Neuronal stem cell (in vitro differentiated cells): ENCODE measurements around the gene TRNP1.

Experiments used
- DNase-seq: peaks from one replicate; pipeline ENCODE4 v3.0.0-alpha.2; 2013; ENCODE audit warnings: low spot score
- H2AFZ ChIP-seq: one replicate; pipeline ENCODE4 v1.6.1; 2013; ENCODE audit warnings: mild to moderate bottlenecking, low read length, inconsistent platforms
- H2AK5ac ChIP-seq: 2 replicates; pipeline ENCODE4 v1.6.1; 2013; ENCODE audit warnings: low read depth, mild to moderate bottlenecking, inconsistent platforms, low read length, moderate library complexity, mixed read lengths
- H2BK120ac ChIP-seq: 2 replicates; pipeline ENCODE4 v1.6.1; 2013; ENCODE audit warnings: low read depth, mild to moderate bottlenecking, inconsistent platforms, low read length, moderate library complexity, mixed read lengths
- H2BK12ac ChIP-seq: one replicate; pipeline ENCODE4 v1.6.1; 2013; ENCODE audit warnings: low read length, inconsistent platforms
- H2BK15ac ChIP-seq: 2 replicates; pipeline ENCODE4 v1.6.1; 2013; ENCODE audit warnings: mild to moderate bottlenecking, low read length, inconsistent platforms, mixed read lengths
- H2BK5ac ChIP-seq: one replicate; pipeline ENCODE4 v1.6.1; 2013; ENCODE audit warnings: inconsistent platforms, mild to moderate bottlenecking, low read length, moderate library complexity
- H3K14ac ChIP-seq: one replicate; pipeline ENCODE4 v1.6.1; 2013; ENCODE audit warnings: low read length, inconsistent platforms
- H3K18ac ChIP-seq: 2 replicates; pipeline ENCODE4 v1.6.1; 2013; ENCODE audit warnings: low read length, inconsistent platforms
- H3K23ac ChIP-seq: 2 replicates; pipeline ENCODE4 v1.6.1; 2013; ENCODE audit warnings: low read depth, mild to moderate bottlenecking, mixed read lengths, low read length, inconsistent platforms; ENCODE audit not compliant: poor library complexity
- H3K27ac ChIP-seq: replicated peaks from 3 replicates; pipeline ENCODE4 v1.5.1; 2013; ENCODE audit warnings: low read length, inconsistent platforms
- H3K27me3 ChIP-seq, 3 experiments: 2 replicates each; pipeline ENCODE4 v1.6.1; 2013; ENCODE audit warnings: low read length in 3 of 3, mild to moderate bottlenecking in 2 of 3, inconsistent platforms in 1 of 3, low read depth in 1 of 3, mixed read lengths in 1 of 3, moderate library complexity in 1 of 3; ENCODE audit not compliant: control insufficient read depth in 3 of 3, insufficient read depth in 3 of 3
- H3K36me3 ChIP-seq, 2 donors: replicated peaks in 1 of 2; 2 replicates each; pipeline ENCODE4 v1.6.1; 2013; ENCODE audit warnings: low read length in 2 of 2; ENCODE audit not compliant: control insufficient read depth in 2 of 2, insufficient read depth in 2 of 2
- H3K4ac ChIP-seq: 2 replicates; pipeline ENCODE4 v1.6.1; 2013; ENCODE audit warnings: inconsistent platforms, mild to moderate bottlenecking, low read length, moderate library complexity
- H3K4me1 ChIP-seq, 2 donors: 1 replicate in 1 of 2; 2 replicates in 1 of 2; pipeline ENCODE4 v1.6.1; 2013; ENCODE audit warnings: low read length in 2 of 2, low read depth in 1 of 2; ENCODE audit not compliant: control insufficient read depth in 2 of 2, insufficient read depth in 1 of 2
- H3K4me2 ChIP-seq: one replicate; pipeline ENCODE4 v1.6.1; 2013; ENCODE audit warnings: mild to moderate bottlenecking, low read length, inconsistent platforms; ENCODE audit not compliant: insufficient read depth, poor library complexity, severe bottlenecking
- H3K4me3 ChIP-seq, 2 donors: 2 replicates each; pipeline ENCODE4 v1.5.1; 2013; ENCODE audit warnings: low read length in 2 of 2, mild to moderate bottlenecking in 2 of 2, inconsistent platforms in 1 of 2, moderate library complexity in 1 of 2
- H3K79me1 ChIP-seq: one replicate; pipeline ENCODE4 v1.6.1; 2013; ENCODE audit warnings: low read depth, mild to moderate bottlenecking, inconsistent platforms, low read length, moderate library complexity
- H3K9ac ChIP-seq: one replicate; pipeline ENCODE4 v1.6.1; 2013; ENCODE audit warnings: mild to moderate bottlenecking, low read depth, low read length, inconsistent platforms; ENCODE audit not compliant: poor library complexity
- H3K9me3 ChIP-seq, 2 donors: replicated peaks in 1 of 2; 2 replicates each; pipeline versions ENCODE3 to v1.6.1; 2013; ENCODE audit warnings: low read length in 2 of 2, mild to moderate bottlenecking in 2 of 2, inconsistent platforms in 1 of 2, low read depth in 1 of 2, mixed read lengths in 1 of 2, moderate library complexity in 1 of 2; ENCODE audit not compliant: control insufficient read depth in 2 of 2, insufficient read depth in 1 of 2
- H4K8ac ChIP-seq: one replicate; pipeline ENCODE4 v1.6.1; 2013; ENCODE audit warnings: low read depth, mild to moderate bottlenecking, inconsistent platforms, low read length, moderate library complexity
- H4K91ac ChIP-seq: one replicate; pipeline ENCODE4 v1.6.1; 2013; ENCODE audit warnings: low read length, low read depth, mild to moderate bottlenecking, inconsistent platforms; ENCODE audit not compliant: poor library complexity
- WGBS, 2 donors: extraction: QIAGEN DNeasy Blood & Tissue Kit; methylation state at CpG; one replicate each; pipeline ENCODE4 v1.1.7; 2013; ENCODE audit warnings: missing lambda C conversion rate in 2 of 2, mixed read lengths in 1 of 2; ENCODE audit not compliant: insufficient read length in 2 of 2, insufficient replicate concordance in 1 of 2; ENCODE audit errors: extremely low coverage in 2 of 2; 5-methylcytosine and 5-hydroxymethylcytosine counted together

The TRNP1 gene

DNA sequence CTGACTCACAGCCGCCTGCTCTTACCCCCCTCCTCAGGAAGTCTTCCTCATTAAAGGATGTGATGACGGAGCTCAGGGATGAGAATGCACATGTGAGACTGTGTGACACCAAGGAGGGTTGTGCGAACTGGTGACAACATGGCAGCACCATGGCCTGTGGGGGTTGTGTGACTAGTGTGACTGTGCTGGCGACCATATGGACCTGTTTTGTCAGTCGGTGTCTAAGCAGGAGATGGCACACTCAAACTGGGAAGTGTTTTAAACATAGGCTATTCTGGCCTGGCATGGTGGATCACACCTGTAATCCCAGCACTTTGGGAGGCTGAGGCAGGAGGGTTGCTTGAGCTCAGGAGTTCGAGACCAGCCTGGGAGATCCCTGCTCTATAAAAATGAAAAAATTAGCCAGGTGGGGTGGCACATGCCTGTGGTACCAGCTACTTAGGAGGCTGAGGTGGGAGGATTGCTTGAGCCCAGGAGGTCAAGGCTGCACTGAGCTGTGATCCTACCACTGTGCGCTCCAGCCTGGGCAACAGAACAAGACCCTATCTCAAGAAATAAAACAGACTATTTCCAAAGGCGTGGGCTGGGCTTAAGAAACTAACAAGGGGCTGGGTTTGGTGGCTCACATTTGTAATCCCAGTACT lies 7.4 kb downstream of the TRNP1 start:
- WGBS, 2 donors, result no CpG with 5 or more reads among the region's 8 CpGs
- H3K4me3 ChIP-seq, result no peak overlapping the region
- H3K4me1 ChIP-seq, result peaks cover 42 to 61% of the 10 kb centered on the region in 2 donors
- H3K4ac ChIP-seq, result no peak overlapping the region
- H3K4me2 ChIP-seq, result no peak overlapping the region
- peaks cover 3 to 28% of the 10 kb centered on the region in 2 donors for H3K36me3 ChIP-seq
- no peak overlapping the region for H2BK120ac ChIP-seq
- no peaks in the 10 kb centered on the region for H3K9me3 ChIP-seq
- DNase-seq, result no peak
- H3K18ac ChIP-seq, result peak overlapping the region; percentile 68
- H2BK15ac ChIP-seq, result no peak overlapping the region
- no peak overlapping the region for H3K9ac ChIP-seq
- no peak overlapping the region for H3K27ac ChIP-seq
- H3K23ac ChIP-seq, result peak overlapping the region; percentile 27
- no peak overlapping the region for H4K8ac ChIP-seq
- H2AFZ ChIP-seq, result no peak overlapping the region
- peaks cover 0 to 10% (median 0%) of the 10 kb centered on the region in 3 experiments for H3K27me3 ChIP-seq
- H2BK12ac ChIP-seq, result no peak overlapping the region
- no peak overlapping the region for H2BK5ac ChIP-seq
- no peaks in the 10 kb centered on the region for H3K79me1 ChIP-seq
- no peak overlapping the region for H4K91ac ChIP-seq
- H2AK5ac ChIP-seq, result peak overlapping the region; percentile 83
- no peak overlapping the region for H3K14ac ChIP-seq

DNA sequence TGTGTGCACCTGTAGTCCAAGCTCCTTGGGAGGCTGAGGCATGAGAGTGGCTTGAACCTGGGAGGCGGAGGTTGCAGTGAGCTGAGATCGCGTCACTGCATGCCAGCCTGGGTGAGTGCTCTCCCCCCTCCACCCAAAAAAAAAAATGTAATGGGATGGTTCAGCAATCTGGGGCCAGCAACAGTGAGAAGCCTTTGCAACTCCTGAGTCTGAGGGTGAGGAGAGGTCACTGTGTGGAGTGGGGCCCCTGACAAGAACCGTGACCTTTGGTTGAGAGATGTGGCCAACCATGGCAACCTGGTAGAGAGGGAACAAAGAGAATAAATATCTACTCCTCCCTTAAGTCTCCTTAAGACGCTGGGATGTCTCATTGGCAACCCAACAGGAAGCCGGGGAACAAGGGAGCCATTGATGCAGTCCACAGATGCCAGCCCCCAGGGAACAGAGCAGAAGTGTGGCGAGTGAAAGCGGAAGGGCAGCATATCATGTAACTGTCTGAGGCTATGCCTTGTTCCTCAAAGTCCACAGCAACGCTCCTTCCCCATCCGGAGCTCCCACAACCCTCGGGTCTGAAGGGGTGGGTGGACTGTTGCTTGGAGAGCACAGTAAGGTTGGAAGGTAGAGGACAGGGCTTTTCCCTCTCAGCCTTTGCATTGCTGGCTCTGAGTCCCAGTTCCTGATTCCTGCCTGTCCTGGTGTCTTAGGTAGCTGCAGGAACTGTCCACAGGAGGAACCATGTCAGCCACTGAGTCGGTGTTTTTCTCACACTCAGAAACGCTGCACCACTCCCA lies 8.3 kb downstream of the TRNP1 start:
- no peaks in the 10 kb centered on the region for H3K79me1 ChIP-seq
- no peak overlapping the region for H2BK5ac ChIP-seq
- H3K4me2 ChIP-seq, result no peak overlapping the region
- no peak overlapping the region for H3K4me3 ChIP-seq
- H4K91ac ChIP-seq, result no peak overlapping the region
- H2BK120ac ChIP-seq, result no peak overlapping the region
- no peak for DNase-seq
- peak overlapping the region; percentile 24 for H3K27ac ChIP-seq
- H3K27me3 ChIP-seq, result peaks cover 0 to 1% (median 0%) of the 10 kb centered on the region in 3 experiments
- peak overlapping the region; percentile 24 for H2BK12ac ChIP-seq
- peaks cover 42 to 61% of the 10 kb centered on the region in 2 donors for H3K4me1 ChIP-seq
- peak overlapping the region; percentile 11 for H3K23ac ChIP-seq
- no peaks in the 10 kb centered on the region for H3K9me3 ChIP-seq
- H2AFZ ChIP-seq, result peak overlapping the region; percentile 6
- no peak overlapping the region for H4K8ac ChIP-seq
- H2BK15ac ChIP-seq, result no peak overlapping the region
- H3K14ac ChIP-seq, result no peak overlapping the region
- no CpG with 5 or more reads among the region's 13 CpGs for WGBS, 2 donors
- peak overlapping the region; percentile 76 for H3K18ac ChIP-seq
- H3K4ac ChIP-seq, result no peak overlapping the region
- no peak overlapping the region for H3K9ac ChIP-seq
- no peak overlapping the region for H2AK5ac ChIP-seq
- H3K36me3 ChIP-seq, result peaks cover 6 to 36% of the 10 kb centered on the region in 2 donors

DNA sequence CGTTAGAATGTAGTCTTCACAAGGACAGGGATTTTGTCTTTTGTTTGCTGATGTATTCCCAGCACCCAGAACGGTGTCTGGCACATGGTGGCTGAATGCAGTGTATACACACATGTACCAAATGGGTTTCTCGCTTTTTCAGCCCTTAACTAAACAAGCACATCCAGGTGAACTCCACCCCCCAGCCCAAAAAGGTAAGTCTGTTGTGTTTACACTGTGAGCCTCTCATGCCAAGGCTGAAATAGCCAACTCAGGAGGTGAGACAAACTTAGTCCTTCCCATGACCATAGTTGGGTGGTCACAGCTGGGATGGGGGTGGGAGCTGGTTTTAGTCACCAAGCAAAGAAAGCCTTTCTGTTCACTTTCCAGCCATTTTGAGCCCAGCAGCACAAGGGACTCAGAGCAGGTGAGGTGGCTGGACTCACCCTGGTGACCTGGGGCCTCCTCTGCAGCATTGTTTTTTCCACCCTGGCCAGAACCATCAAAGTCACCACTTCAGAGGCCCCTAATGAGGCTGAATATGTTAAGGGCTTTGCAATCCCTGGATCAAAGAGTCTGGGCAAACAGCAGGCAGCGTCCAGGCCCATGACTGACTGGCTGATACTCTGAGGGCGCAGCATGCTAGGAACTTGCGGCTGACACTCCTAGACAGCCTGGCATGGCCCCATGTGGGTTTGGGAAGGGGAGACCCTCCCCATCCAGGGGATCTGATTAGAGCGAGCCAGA lies 10.4 kb downstream of the TRNP1 start:
- no CpG with 5 or more reads among the region's 7 CpGs for WGBS, 2 donors
- peaks cover 44 to 56% of the 10 kb centered on the region in 2 donors for H3K4me1 ChIP-seq

More for the DNA sequence above, 10.4 kb downstream of the TRNP1 start:
- no peak overlapping the region for H2AK5ac ChIP-seq
- no peak overlapping the region for H2AFZ ChIP-seq
- H3K4me2 ChIP-seq, result no peak overlapping the region
- H3K14ac ChIP-seq, result no peak overlapping the region
- peak overlapping the region; percentile 31 for H3K18ac ChIP-seq
- DNase-seq, result no peak
- no peaks in the 10 kb centered on the region for H3K27me3 ChIP-seq
- no peaks in the 10 kb centered on the region for H3K9me3 ChIP-seq
- no peak overlapping the region for H2BK15ac ChIP-seq
- no peak overlapping the region for H3K23ac ChIP-seq
- peak overlapping the region; percentile 27 for H3K27ac ChIP-seq
- H3K9ac ChIP-seq, result no peak overlapping the region
- H3K4me3 ChIP-seq, result no peak overlapping the region
- no peaks in the 10 kb centered on the region for H3K79me1 ChIP-seq
- H2BK5ac ChIP-seq, result no peak overlapping the region
- H4K8ac ChIP-seq, result no peak overlapping the region
- no peak overlapping the region for H2BK120ac ChIP-seq
- H3K4ac ChIP-seq, result no peak overlapping the region
- no peak overlapping the region for H2BK12ac ChIP-seq
- H3K36me3 ChIP-seq, result peaks cover 7 to 36% of the 10 kb centered on the region in 2 donors
- no peak overlapping the region for H4K91ac ChIP-seq
